ENCODE results near the gene PEAK3. TPM values are rescaled to one million over a fixed set of nuclear protein-coding genes. Genes with fewer than 3 reads are reported as not detected.
A peak's percentile ranks its signal among the peaks of the same experiment; 100 is the strongest.

The PEAK3 gene
- total and polyA plus RNA-seq, 5 donors: 0.84 to 3.1 (median 1.5) TPM

- under 1% methylated on average over 103 of the region's 103 CpGs for WGBS
- H3K27me3 ChIP-seq (ENCODE audit: control insufficient read depth, insufficient read depth): no peaks in the 10 kb centered on the region
- peak overlapping the region; percentile 96 for H3K27ac ChIP-seq (ENCODE audit: low read length)
- intact Hi-C loops (cut with DNase I): loop anchor here in 3 of 4 donors (5.0 kb wide), 3 partner anchors 32 to 112 kb away; partner anchors contain the start of genes PLEKHJ1 (in 3 of the 3) and SF3A2 (in 3 of the 3)
- no peaks in the 10 kb centered on the region for H3K4me1 ChIP-seq (ENCODE audit: control insufficient read depth, insufficient read depth, low read length)
- peak; percentile 98 to 100 (median 99) for DNase-seq
- ATAC-seq: peak; percentile 90 to 91
- H3K4me3 ChIP-seq (ENCODE audit: low read length): peak overlapping the region; percentile 83
- H3K9me3 ChIP-seq (ENCODE audit: control insufficient read depth, low read length): no peaks in the 10 kb centered on the region
Measured at GRCh38 chr19:2269244-2270156, 12.5 kb downstream of the PEAK3 start.

DNA sequence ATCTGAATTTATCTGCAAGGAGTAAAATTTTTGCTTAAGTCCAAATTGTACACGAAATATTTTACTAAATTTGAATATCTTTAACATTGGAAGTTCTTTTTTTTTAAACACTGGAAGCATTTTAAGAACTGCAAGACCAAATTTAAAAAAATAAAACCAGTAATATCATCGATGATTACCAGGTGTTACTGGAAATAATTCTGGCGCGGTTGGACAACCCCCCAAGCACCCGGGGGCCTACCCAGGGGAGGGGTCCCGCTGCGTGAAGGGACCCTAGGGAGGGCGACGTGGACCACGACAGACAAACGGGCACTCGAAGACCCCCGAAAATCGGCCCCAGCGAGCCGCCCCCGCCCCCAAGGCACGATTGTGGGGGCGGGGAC lies 13.1 kb downstream of the PEAK3 start:
- peak overlapping the region; percentile 51 for H3K4me3 ChIP-seq (ENCODE audit: low read length)
- 2% methylated on average over 19 of the region's 19 CpGs for WGBS
- no peaks in the 10 kb centered on the region for H3K27me3 ChIP-seq (ENCODE audit: control insufficient read depth, insufficient read depth)
- H3K9me3 ChIP-seq (ENCODE audit: control insufficient read depth, low read length): no peaks in the 10 kb centered on the region
- DNase-seq (no peak), ATAC-seq (no peak)
- H3K4me1 ChIP-seq (ENCODE audit: control insufficient read depth, insufficient read depth, low read length): no peaks in the 10 kb centered on the region
- peak overlapping the region; percentile 6 for H3K27ac ChIP-seq (ENCODE audit: low read length)
- intact Hi-C loops (cut with DNase I): no loop called here

GRCh38 chr19:2268480-2268830 lies 13.5 kb downstream of the PEAK3 start:
- 88% methylated on average over 4 of the region's 4 CpGs for WGBS
- intact Hi-C loops (cut with DNase I): no loop called here
- Histone ChIP-seq H3K27ac (ENCODE audit: low read length) (no peak overlapping the region), H3K27me3 (ENCODE audit: control insufficient read depth, insufficient read depth) (no peaks in the 10 kb centered on the region), H3K9me3 (ENCODE audit: control insufficient read depth, low read length) (no peaks in the 10 kb centered on the region), H3K4me1 (ENCODE audit: control insufficient read depth, insufficient read depth, low read length) (no peaks in the 10 kb centered on the region), H3K4me3 (ENCODE audit: low read length) (no peak overlapping the region)
- no peak for DNase-seq
- ATAC-seq: no peak

GRCh38 chr19:2266183-2266993 lies 15.6 kb downstream of the PEAK3 start:
- 45% methylated on average over 18 of the region's 18 CpGs for WGBS

DNA sequence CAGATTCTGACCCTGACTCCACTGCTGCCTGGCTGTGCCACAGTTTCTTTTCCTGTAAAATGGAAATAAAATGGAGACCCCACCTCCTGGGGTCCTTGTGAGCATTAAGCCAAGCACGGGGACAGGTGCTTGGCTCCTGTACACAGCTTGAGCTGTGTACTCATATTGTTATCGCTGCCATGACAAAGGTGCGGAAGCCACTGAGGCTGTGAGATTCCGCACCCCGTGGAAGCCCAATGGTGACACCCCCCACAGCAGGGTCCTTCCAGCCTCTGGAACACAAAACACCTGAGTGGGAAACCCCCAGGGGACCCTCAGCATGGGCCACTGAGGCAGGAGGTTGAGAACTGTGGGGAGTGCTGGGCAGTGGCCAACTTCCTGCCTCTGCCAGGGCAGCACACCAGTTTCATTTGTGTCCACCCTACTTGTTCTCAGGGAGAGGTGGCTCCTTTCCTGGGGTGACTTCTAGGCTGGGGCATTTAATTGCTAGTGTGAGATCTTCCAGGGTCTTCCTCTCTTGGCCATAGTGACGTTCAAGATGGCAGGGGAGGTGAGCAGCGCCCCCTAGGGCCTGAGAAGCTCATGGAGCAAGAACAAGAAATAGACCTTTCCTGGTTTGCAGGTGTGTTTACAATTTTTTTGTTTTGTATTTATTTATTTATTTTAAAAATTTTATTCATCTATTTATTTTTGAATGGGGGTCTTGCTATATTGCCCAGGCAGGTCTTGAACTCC lies 20.4 kb downstream of the PEAK3 start:
- Histone ChIP-seq H3K27me3 (ENCODE audit: control insufficient read depth, insufficient read depth) (no peaks in the 10 kb centered on the region), H3K9me3 (ENCODE audit: control insufficient read depth, low read length) (no peaks in the 10 kb centered on the region), H3K4me1 (ENCODE audit: control insufficient read depth, insufficient read depth, low read length) (no peaks in the 10 kb centered on the region), H3K27ac (ENCODE audit: low read length) (no peak overlapping the region), H3K4me3 (ENCODE audit: low read length) (no peak overlapping the region)
- intact Hi-C loops (cut with DNase I): no loop called here
- 67% methylated on average over 7 of the region's 7 CpGs for WGBS
- ATAC-seq (no peak), DNase-seq (peak in 2 of 3 donors; percentile 65 to 77)

More at GRCh38 chr19:2266183-2266993, 15.6 kb downstream of the PEAK3 start:
- Histone ChIP-seq H3K4me3 (ENCODE audit: low read length) (no peak overlapping the region), H3K27me3 (ENCODE audit: control insufficient read depth, insufficient read depth) (no peaks in the 10 kb centered on the region), H3K27ac (ENCODE audit: low read length) (peak overlapping the region; percentile 40), H3K9me3 (ENCODE audit: control insufficient read depth, low read length) (no peaks in the 10 kb centered on the region), H3K4me1 (ENCODE audit: control insufficient read depth, insufficient read depth, low read length) (no peaks in the 10 kb centered on the region)
- intact Hi-C loops (cut with DNase I): no loop called here
- DNase-seq (peak; percentile 89 to 96 (median 95)), ATAC-seq (peak; percentile 17)

DNA sequence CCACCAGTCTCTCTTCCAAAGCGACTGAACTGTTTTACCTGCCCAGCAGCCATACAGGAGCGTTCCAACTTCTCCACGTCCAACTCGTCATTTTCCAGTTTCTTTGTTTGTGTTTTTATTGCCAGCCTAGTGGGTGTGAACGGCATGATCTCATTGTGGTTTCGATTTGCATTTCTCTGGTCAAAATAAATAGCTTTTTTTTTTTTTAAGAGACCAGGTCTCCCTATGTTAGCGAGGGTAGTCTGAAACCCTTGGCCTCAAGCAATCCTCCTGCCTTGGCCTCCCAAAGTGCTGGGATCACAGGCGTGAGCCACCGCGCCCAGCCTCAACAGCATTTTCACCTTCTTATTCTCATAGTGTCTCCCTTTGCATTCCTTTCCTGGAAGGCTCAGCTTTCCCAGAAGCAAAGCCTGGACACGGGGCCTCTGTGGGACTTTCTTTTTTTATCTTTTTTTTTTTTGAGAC lies 21.6 kb downstream of the PEAK3 start:
- Histone ChIP-seq H3K27me3 (ENCODE audit: control insufficient read depth, insufficient read depth) (no peaks in the 10 kb centered on the region), H3K9me3 (ENCODE audit: control insufficient read depth, low read length) (no peaks in the 10 kb centered on the region), H3K27ac (ENCODE audit: low read length) (no peak overlapping the region), H3K4me3 (ENCODE audit: low read length) (no peak overlapping the region), H3K4me1 (ENCODE audit: control insufficient read depth, insufficient read depth, low read length) (no peaks in the 10 kb centered on the region)
- intact Hi-C loops (cut with DNase I): no loop called here
- no peak for ATAC-seq
- no peak for DNase-seq
- 75% methylated on average over 11 of the region's 11 CpGs for WGBS

DNA sequence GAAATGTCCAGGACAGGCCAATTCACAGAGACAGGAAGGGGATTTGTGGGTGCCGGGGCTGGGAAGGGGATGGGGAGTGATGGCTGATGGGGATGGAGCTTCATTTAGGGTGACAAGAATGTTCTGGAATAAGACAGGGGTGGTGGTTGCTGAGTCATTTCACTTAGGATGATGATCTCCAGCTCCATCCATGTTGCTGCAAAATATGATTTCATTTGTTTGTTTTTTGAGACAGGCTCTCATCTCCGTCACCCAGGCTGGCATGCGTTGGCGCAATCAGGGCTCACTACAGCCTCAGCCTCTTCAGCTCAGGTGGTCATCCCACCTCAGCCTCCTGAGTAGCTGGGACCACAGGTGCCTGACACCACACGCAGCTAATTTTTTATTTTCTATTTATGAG lies 22.6 kb downstream of the PEAK3 start:
- Histone ChIP-seq H3K9me3 (ENCODE audit: control insufficient read depth, low read length) (no peaks in the 10 kb centered on the region), H3K27me3 (ENCODE audit: control insufficient read depth, insufficient read depth) (no peaks in the 10 kb centered on the region), H3K27ac (ENCODE audit: low read length) (no peak overlapping the region), H3K4me3 (ENCODE audit: low read length) (no peak overlapping the region), H3K4me1 (ENCODE audit: control insufficient read depth, insufficient read depth, low read length) (no peaks in the 10 kb centered on the region)
- intact Hi-C loops (cut with DNase I): no loop called here
- WGBS: 89% methylated on average over 5 of the region's 5 CpGs
- DNase-seq (peak in 1 of 3 donors; percentile 32), ATAC-seq (no peak)

DNA sequence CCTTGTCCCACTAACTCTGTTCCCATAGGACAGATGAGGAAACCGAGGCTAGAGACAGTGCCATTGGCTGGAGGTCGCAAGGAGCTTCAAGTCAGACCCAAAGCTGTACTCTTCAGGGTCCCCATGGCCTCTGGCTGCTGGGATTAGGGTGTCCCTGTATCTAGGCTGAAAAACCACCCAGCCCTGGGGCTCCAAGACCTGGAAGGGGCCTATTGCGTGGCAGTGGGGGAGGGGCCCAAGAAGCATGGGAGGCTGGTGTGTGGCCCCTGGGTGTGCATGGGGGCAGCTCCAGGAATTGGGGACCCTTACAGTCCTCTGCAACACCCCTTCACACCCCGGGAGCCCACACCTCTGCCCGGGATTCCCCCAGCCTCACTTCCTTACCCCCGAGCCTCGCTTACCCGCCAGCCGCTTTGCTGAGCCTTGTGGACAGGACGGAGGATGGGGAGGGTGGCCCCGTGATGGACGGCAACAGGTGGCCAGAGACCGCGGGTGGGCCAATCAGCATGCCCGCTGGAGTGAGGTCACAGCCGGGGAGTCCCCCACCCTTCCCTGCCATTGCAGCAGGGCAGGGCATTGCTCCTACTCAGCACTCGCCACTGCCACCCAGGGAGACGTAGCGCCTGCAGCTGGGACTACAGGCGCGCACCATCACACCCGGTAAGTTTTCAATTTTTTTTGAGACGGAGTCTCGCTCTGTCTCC lies 25.8 kb downstream of the PEAK3 start, which contains the start of gene JSRP1:
Gene JSRP1, minus strand, starts transcription at position 436 of the 704 bp plus-strand sequence. CDS start 1,103 bp downstream, outside the sequence.
- ATAC-seq (no peak), DNase-seq (peak in 1 of 3 donors; percentile 29)
- peaks cover under 1% of the 10 kb centered on the region for H3K4me1 ChIP-seq (ENCODE audit: control insufficient read depth, insufficient read depth, low read length)
- H3K27me3 ChIP-seq (ENCODE audit: control insufficient read depth, insufficient read depth): no peaks in the 10 kb centered on the region
- H3K9me3 ChIP-seq (ENCODE audit: control insufficient read depth, low read length): no peaks in the 10 kb centered on the region
- no peak within 1 kb of the TSS for H3K4me3 ChIP-seq (ENCODE audit: low read length)
- 71% methylated on average over 24 of the region's 24 CpGs for WGBS
- H3K27ac ChIP-seq (ENCODE audit: low read length): no peak within 1 kb of the TSS
- intact Hi-C loops (cut with DNase I): no loop called here

GRCh38 chr19:2255112-2255845 lies 26.7 kb downstream of the PEAK3 start:
- no peak overlapping the region for H3K27ac ChIP-seq (ENCODE audit: low read length)
- no peaks in the 10 kb centered on the region for H3K9me3 ChIP-seq (ENCODE audit: control insufficient read depth, low read length)
- ATAC-seq: no peak
- no peaks in the 10 kb centered on the region for H3K27me3 ChIP-seq (ENCODE audit: control insufficient read depth, insufficient read depth)
- DNase-seq: peak in 1 of 3 donors; percentile 44
- peaks cover 5% of the 10 kb centered on the region for H3K4me1 ChIP-seq (ENCODE audit: control insufficient read depth, insufficient read depth, low read length)
- intact Hi-C loops (cut with DNase I): no loop called here
- H3K4me3 ChIP-seq (ENCODE audit: low read length): no peak overlapping the region
- 94% methylated on average over 16 of the region's 16 CpGs for WGBS

Data from right cardiac atrium (tissue), 5 donors.